ENCODE measurements around the gene RPL38.

GRCh38 chr17:74204474-74204873 lies 996 bp downstream of the RPL38 start:
- TF ChIP-seq, protein P1, sequence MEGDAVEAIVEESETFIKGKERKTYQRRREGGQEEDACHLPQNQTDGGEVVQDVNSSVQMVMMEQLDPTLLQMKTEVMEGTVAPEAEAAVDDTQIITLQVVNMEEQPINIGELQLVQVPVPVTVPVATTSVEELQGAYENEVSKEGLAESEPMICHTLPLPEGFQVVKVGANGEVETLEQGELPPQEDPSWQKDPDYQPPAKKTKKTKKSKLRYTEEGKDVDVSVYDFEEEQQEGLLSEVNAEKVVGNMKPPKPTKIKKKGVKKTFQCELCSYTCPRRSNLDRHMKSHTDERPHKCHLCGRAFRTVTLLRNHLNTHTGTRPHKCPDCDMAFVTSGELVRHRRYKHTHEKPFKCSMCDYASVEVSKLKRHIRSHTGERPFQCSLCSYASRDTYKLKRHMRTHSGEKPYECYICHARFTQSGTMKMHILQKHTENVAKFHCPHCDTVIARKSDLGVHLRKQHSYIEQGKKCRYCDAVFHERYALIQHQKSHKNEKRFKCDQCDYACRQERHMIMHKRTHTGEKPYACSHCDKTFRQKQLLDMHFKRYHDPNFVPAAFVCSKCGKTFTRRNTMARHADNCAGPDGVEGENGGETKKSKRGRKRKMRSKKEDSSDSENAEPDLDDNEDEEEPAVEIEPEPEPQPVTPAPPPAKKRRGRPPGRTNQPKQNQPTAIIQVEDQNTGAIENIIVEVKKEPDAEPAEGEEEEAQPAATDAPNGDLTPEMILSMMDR (conservative IDR thresholded peaks at IDR 0.05): no peak
- no peak for TF ChIP-seq ZFX (IDR thresholded peaks at IDR 0.05)

Measured in C4-2B (cell line).